Activated CD8-positive, alpha-beta memory T cell treated with anti-CD3 and anti-CD28 coated beads for 4 hours (primary cell): ENCODE measurements around the gene CASP10.
"Not testable (repeated sequence)": the region's sequence is repeated elsewhere in the genome, so short reads cannot be mapped to it uniquely, and the experiment has no call there.

Experiments used
- DNase-seq, 2 donors: peaks; one replicate each; pipeline ENCODE4 v3.0.0-alpha.2; 2020; ENCODE audit warnings: low read depth in 2 of 2

CASP10 gene

GRCh38 chr2:201233812-201234662 is 51.1 kb downstream of the CASP10 start:
- no peak for DNase-seq

DNA sequence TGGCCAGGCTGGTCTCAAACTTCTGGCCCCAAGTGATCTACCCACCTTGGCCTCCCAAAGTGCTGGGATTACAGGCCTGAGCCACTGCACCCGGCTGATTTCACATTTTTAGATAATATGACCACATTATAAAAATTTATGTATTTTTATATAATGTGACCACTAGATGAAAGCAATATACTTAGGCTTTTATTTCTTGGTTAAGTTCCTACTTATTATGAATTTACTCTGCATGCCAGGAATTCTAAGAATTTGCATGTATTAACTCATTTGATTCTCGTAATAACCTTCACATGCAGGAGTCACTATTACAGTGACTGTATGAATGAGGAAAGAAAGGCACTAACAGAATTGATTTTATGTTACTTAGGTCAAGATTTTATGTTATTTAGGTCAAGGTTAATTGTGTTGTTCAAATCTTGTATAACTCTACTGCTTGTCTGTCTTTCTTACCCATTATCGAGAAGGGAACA is 51.8 kb downstream of the CASP10 start:
- DNase-seq, result no peak

GRCh38 chr2:201235860-201236811 is 53.2 kb downstream of the CASP10 start:
- no peak for DNase-seq

- DNase-seq, result no peak
Measured at GRCh38 chr2:201237486-201238123, 54.7 kb downstream of the CASP10 start.

- not testable (repeated sequence) for DNase-seq
Measured at GRCh38 chr2:201239167-201239935, 56.4 kb downstream of the CASP10 start.

GRCh38 chr2:201242571-201243277 is 59.8 kb downstream of the CASP10 start:
- DNase-seq, result no peak

DNA sequence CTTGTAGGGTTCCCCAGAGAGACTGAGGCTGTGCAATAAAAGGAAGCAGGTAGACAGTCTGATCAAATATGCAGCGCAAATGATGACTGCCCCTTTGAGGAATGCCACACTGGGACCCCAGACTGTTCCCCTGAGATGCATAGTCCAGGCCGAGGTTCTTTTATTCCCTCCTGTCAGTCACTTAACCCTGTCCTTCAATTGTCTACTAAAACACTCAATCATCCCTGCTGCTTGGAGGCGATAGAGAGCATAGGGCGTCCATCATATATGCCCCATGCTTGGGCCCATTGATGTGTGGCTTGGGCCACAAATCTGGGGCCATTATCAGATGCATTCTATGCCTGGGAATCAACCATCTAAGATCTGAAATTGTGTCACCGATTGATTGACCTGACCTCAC is 61.9 kb downstream of the CASP10 start:
- no peak for DNase-seq

- DNase-seq, result no peak
Measured at GRCh38 chr2:201246280-201246679, 63.3 kb downstream of the CASP10 start.

GRCh38 chr2:201248288-201248844 is 65.4 kb downstream of the CASP10 start:
- DNase-seq, result no peak

- no peak for DNase-seq
Measured at GRCh38 chr2:201249889-201250288, 66.9 kb downstream of the CASP10 start.

DNA sequence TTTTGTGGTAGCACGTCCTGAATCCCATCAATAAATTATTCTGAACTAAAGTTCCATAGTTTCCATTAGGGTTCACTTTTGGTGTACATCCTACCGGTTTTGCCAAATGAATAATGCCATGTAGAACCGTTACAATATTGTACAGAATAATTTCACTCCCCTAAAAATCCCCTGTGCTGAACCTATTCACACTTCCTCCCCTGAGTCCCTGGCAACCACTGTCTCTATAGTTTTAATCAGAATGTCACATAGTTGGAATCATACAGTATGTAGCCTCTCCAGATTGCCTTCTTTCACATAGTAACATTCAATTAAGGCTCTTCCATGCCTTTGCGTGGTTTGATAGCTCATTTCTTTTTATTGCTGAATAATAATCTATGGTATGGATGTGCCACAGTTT is 67.8 kb downstream of the CASP10 start:
- no peak for DNase-seq

DNA sequence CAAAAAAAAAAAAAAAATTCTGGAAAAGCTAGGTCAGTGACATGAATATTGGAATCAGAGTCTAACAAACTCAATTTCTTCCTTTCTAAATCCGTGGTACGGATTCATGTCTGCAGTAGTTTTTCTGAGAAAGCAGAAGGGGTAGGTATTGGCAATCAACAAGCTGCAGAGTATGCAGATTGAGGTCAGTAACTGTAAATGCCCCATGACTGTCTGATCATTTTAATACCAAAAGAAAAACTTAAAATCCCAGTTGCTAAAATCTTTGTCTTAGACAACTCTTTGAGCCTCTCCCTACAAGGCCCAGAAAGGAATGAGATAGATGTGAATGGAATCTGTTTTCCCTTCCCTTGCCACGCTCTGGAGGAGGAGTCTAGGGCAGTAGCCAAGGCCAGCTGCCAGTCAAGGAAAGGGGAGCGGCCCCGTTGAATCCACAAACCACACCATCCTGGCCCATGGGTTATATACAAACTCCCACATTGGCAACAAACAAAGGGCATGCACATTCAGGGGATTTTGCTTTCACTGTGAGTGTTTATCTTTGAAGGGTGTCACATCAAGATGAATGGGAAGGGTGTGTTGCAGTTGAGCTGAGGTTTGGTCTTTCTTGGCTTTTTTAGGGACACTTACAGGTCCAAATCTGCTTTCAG is 71.3 kb downstream of the CASP10 start:
- no peak for DNase-seq

DNA sequence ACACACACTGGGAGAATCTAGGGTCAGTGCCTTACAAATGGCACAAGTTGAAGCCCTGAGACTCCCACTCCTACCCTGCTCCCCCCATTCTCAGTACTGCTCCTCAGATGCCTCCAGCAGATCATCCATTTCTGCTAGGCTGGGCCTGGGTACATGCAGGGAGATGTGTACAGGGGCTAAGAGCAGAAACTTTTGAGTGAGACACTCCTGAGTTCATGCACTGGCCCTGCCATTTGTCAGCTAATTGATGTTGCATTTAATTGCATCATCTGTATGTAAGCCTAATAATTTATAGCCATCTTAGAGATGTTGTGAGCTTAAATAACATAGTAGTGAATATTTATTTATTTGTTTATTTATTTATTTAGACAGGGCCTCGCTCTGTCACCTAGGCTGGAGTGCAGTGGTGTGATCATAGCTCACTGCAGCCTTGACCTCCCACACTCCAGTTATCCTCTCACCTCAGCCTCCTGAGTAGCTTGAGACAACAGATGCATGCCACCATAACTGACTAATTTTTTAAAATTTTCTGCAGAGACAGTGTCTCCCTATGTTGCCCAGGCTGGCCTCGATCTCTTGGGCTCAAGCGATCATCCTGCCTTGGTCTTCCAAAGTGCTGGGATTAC is 72.6 kb downstream of the CASP10 start:
- DNase-seq, result no peak

- DNase-seq, result no peak
Measured at GRCh38 chr2:201256082-201256481, 73.1 kb downstream of the CASP10 start.

DNA sequence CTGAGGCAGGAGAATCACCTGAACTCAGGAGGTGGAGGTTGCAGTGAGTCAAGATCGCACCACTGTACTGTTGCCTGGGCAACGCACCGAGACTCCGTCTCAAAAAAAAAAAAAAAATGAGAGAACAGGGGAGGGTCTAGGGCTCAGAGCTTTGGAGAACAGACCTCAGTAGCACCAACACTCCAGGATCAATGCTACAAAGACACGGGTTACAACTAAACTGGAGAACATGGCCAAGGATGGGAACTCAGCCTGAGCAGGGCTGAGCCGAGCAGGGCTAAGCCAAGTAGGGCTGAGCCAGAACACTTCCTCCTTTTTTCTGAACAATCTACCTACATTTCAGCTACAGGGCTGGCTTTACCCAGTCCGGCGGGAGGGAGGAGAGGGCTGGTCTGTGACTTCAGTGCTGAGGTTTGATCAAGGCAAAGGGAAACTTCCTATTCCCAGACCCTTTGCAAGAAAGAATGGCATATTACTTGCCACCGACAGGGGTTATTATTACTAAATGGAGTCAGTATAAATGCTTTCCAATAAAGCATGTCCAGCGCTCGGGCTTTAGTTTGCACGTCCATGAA is 74.5 kb downstream of the CASP10 start:
- no peak for DNase-seq

DNA sequence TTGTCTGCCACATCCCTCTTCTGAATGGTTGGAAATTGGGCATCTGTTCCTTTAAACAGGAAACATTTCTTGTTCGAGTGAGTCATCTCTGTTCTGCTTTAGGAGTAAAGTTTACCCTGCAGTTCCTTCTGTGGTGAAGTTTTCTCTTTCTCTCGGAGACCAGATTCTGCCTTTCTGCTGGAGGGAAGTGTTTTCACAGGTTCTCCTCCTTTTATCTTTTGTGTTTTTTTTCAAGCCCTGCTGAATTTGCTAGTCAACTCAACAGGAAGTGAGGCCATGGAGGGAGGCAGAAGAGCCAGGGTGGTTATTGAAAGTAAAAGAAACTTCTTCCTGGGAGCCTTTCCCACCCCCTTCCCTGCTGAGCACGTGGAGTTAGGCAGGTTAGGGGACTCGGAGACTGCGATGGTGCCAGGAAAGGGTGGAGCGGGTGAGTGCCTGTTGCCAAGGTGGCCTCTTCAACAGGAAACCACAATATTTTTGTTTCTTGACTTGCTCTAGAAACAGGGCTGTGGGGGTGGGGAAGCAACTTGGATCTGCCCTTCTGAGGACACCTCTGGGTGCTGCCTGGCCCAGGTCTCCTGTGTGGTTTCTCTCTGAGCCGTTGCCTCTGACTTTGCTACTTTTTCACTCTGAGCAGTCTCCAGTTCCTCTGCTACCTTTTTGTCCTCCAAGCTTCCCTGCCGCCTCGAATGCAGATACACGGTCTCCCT is 75.2 kb downstream of the CASP10 start:
- peak; percentile 66 to 79 for DNase-seq

DNA sequence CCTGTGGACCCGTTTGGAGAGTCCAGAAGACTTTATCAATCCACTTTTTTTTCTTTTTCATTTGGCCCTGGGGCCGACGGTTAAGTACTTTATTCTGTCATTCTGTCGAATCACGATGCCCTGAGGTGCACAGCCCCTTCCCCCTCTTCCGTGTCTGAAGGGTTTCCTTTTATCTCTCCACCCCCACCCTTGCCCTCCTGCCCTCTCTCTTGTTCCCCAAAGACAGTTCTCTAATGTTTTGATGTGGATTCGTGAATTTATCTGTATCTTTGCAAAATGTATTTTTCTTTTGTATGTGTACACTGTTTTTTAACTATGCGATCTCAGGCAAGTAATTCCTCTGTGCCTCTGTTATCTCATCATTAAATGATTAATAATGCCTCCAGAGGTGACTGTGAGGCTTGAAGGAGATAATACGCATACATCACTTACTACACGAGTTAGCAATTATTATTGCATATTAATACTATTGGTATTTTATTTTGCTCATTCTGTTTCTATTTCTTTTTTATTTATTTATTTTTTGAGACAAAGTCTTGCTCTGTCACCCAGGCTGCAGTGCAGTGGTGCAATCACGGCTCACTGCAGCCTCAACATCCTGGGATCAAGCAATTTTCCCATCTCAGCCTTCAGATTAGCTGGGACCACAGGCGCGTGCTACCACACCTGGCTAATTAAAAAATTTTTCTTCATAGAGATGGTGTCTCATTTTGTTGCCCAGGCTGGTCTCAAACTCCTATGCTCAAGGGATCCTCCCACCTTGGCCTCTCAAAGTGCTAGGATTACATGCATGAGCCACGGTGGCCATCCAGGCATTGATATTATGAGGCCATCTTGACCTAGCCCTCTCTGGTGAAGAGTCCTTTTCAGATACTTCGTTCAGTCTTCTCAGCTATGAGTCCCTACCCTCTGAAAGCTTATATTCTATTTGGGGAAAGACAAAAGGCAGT is 76.0 kb downstream of the CASP10 start:
- no peak for DNase-seq
